Measurements from ENCODE around the gene CACNA2D2.

- TF ChIP-seq SRF (IDR thresholded peaks at IDR 0.05; ENCODE audit: low read depth, low read length): no peak
- no peak for TF ChIP-seq EGR1 (IDR thresholded peaks at IDR 0.05; ENCODE audit: borderline replicate concordance, low read depth, low read length)
- no peak for TF ChIP-seq CTCF (IDR thresholded peaks at IDR 0.05; ENCODE audit: control extremely low read depth in 1 of 3, insufficient read depth in 1 of 3, low read depth in 1 of 3, low read length in 3 of 3)
- TF ChIP-seq ATF3 (IDR thresholded peaks at IDR 0.05; ENCODE audit: insufficient read depth, low read depth, low read length): no peak
- TF ChIP-seq CEBPB (IDR thresholded peaks at IDR 0.05; ENCODE audit: low read depth, low read length): no peak
- TF ChIP-seq ZNF274 (IDR thresholded peaks at IDR 0.05; ENCODE audit: borderline replicate concordance, extremely low read depth, low read length): no peak
- TF ChIP-seq POLR2A (IDR thresholded peaks at IDR 0.05; ENCODE audit: control extremely low read depth in 1 of 2, low read depth in 2 of 2, low read length in 2 of 2): no peak
- no peak for TF ChIP-seq JUND (IDR thresholded peaks at IDR 0.05; ENCODE audit: low read length)
These were observed 120.7 kb downstream of the CACNA2D2 start for GRCh38 chr3:50382722-50383121.

Measured in H1 (cell line).